HepG2 (cell line): ENCODE measurements around the gene ZBTB7A. TPM values are rescaled to one million over a fixed set of nuclear protein-coding genes. Genes with fewer than 3 reads are reported as not detected.

Source experiments
- AGO1 ChIP-seq: fragments of 200-400 bp; formaldehyde crosslinking; IDR thresholded peaks from 2 replicates; pipeline ENCODE4 v1.6.1; 2017; ENCODE audit warnings: mild to moderate bottlenecking, low read depth, low read length, moderate library complexity; ENCODE audit not compliant: poor library complexity, severe bottlenecking
- BRD4 ChIP-seq: sonication (generic); formaldehyde crosslinking; IDR thresholded peaks from 2 replicates; pipeline ENCODE4 v1.4.0; 2020; ENCODE audit warnings: missing genetic modification reagents
- DMAP1 ChIP-seq: IDR thresholded peaks from 2 replicates; pipeline ENCODE4 v1.6.1; 2016
- ELF1 ChIP-seq: sonication (generic); formaldehyde crosslinking; IDR thresholded peaks from 2 replicates; pipeline ENCODE4 v1.4.0; 2020; ENCODE audit warnings: missing genetic modification reagents
- GABPB1 ChIP-seq: IDR thresholded peaks from 2 replicates; pipeline ENCODE4 v1.6.1; 2016; ENCODE audit warnings: mild to moderate bottlenecking, missing genetic modification reagents, moderate library complexity, missing compliant biosample characterization
- MAFG ChIP-seq: sonication (generic); formaldehyde crosslinking; IDR thresholded peaks from 2 replicates; pipeline ENCODE4 v1.5.1; 2020; ENCODE audit warnings: mild to moderate bottlenecking, missing genetic modification reagents
- MAZ ChIP-seq, 2 experiments: sonication (generic) in 1 of 2; formaldehyde crosslinking in 1 of 2; IDR thresholded peaks; 2 replicates each; pipeline versions ENCODE4 v1.5.0 to v1.6.1; 2012 to 2020; ENCODE audit warnings: low read depth in 2 of 2, mild to moderate bottlenecking in 2 of 2, borderline replicate concordance in 1 of 2, improper control_type of control experiment in 1 of 2, low read length in 1 of 2, missing genetic modification reagents in 1 of 2, moderate library complexity in 1 of 2
- NBN ChIP-seq: fragments of 450-650 bp; conservative IDR thresholded peaks from 2 replicates; pipeline ENCODE4 v1.6.1; 2017
- NR2F2 ChIP-seq: IDR thresholded peaks from 2 replicates; pipeline ENCODE4 v1.6.1; 2012; ENCODE audit warnings: low read depth, inconsistent platforms, borderline replicate concordance
- POLR2A ChIP-seq, 2 experiments: IDR thresholded peaks; 2 replicates each; pipeline ENCODE4 v1.6.1; 2011; ENCODE audit warnings: low read depth in 2 of 2, low read length in 2 of 2, mild to moderate bottlenecking in 1 of 2, moderate library complexity in 1 of 2; ENCODE audit not compliant: insufficient read depth in 1 of 2
- SALL1 ChIP-seq: sonication (generic); formaldehyde crosslinking; IDR thresholded peaks from 2 replicates; pipeline ENCODE4 v1.8.0; 2022; ENCODE audit warnings: mild to moderate bottlenecking, missing genetic modification reagents
- TBL1XR1 ChIP-seq: fragments of 150-350 bp; IDR thresholded peaks from 2 replicates; pipeline ENCODE4 v1.6.1; 2014; ENCODE audit warnings: borderline replicate concordance, low read length; ENCODE audit not compliant: partially characterized antibody
- ZBTB8A ChIP-seq: sonication (generic); formaldehyde crosslinking; IDR thresholded peaks from 2 replicates; pipeline ENCODE4 v1.4.0; 2020; ENCODE audit warnings: mild to moderate bottlenecking, low read depth, missing genetic modification reagents, borderline replicate concordance
- ZFP1 ChIP-seq: IDR thresholded peaks from 2 replicates; pipeline ENCODE4 v1.6.1; 2016
- ZFY ChIP-seq: sonication (generic); formaldehyde crosslinking; IDR thresholded peaks from 2 replicates; pipeline ENCODE4 v1.4.0; 2020; ENCODE audit warnings: missing genetic modification reagents
- ZNF234 ChIP-seq: sonication (generic); formaldehyde crosslinking; conservative IDR thresholded peaks from 2 replicates; pipeline ENCODE4 v1.5.1; 2020; ENCODE audit warnings: mild to moderate bottlenecking, missing genetic modification reagents
- ZNF607 ChIP-seq: sonication (generic); formaldehyde crosslinking; IDR thresholded peaks from 2 replicates; pipeline ENCODE4 v1.5.1; 2020; ENCODE audit warnings: missing genetic modification reagents, mild to moderate bottlenecking, borderline replicate concordance
- polyA plus RNA-seq, 8 experiments: library from polyadenylated mRNA; depleted of rRNA in 3 of 8; stranded (reverse) in 7 of 8; unstranded in 1 of 8; fragments of >200 nt; fragmentation: Illumina TruSeq in 4 of 8; extraction: Trizol in 4 of 8; gene quantifications; 2 replicates each; pipeline versions ENCODE4 v1.2.1 to v1.2.3, GENCODE V29; 2011 to 2016; ENCODE audit warnings: low read depth in 4 of 8, missing spikeins in 1 of 8, mixed read lengths in 1 of 8; ENCODE audit not compliant: insufficient read depth in 1 of 8
- total RNA-seq, 5 experiments: library from RNA; depleted of rRNA; stranded (reverse); fragments of >200 nt; fragmentation: Illumina TruSeq; extraction: Trizol; gene quantifications; 2 replicates each; pipeline ENCODE4 v1.2.3, GENCODE V29; 2016; ENCODE audit warnings: low read depth in 1 of 5
- TF ChIP-seq, protein P1 (sequence below): sonication (generic); formaldehyde crosslinking; IDR thresholded peaks from 2 replicates; pipeline ENCODE4 v1.4.0; 2020; ENCODE audit warnings: missing genetic modification reagents, borderline replicate concordance
- TF ChIP-seq, protein P2 (sequence below): sonication (generic); formaldehyde crosslinking; IDR thresholded peaks from 2 replicates; pipeline ENCODE4 v1.5.0; 2020; ENCODE audit warnings: mild to moderate bottlenecking, missing genetic modification reagents
- TF ChIP-seq, protein P3 (sequence below): sonication (generic); formaldehyde crosslinking; IDR thresholded peaks from 2 replicates; pipeline ENCODE4 v1.4.0; 2020; ENCODE audit warnings: missing genetic modification reagents; ENCODE audit errors: not compliant biosample characterization
- TF ChIP-seq, protein P4 (sequence below): sonication (generic); formaldehyde crosslinking; IDR thresholded peaks from 2 replicates; pipeline ENCODE4 v1.9.0; 2021; ENCODE audit warnings: missing genetic modification reagents, mild to moderate bottlenecking, borderline replicate concordance

ZBTB7A gene
- total and polyA plus RNA-seq, 2 of the 13 experiments (the other 11 are each of a cell fraction or from before 2014, with no cell fraction given) = 3.6 to 4.0 TPM

DNA sequence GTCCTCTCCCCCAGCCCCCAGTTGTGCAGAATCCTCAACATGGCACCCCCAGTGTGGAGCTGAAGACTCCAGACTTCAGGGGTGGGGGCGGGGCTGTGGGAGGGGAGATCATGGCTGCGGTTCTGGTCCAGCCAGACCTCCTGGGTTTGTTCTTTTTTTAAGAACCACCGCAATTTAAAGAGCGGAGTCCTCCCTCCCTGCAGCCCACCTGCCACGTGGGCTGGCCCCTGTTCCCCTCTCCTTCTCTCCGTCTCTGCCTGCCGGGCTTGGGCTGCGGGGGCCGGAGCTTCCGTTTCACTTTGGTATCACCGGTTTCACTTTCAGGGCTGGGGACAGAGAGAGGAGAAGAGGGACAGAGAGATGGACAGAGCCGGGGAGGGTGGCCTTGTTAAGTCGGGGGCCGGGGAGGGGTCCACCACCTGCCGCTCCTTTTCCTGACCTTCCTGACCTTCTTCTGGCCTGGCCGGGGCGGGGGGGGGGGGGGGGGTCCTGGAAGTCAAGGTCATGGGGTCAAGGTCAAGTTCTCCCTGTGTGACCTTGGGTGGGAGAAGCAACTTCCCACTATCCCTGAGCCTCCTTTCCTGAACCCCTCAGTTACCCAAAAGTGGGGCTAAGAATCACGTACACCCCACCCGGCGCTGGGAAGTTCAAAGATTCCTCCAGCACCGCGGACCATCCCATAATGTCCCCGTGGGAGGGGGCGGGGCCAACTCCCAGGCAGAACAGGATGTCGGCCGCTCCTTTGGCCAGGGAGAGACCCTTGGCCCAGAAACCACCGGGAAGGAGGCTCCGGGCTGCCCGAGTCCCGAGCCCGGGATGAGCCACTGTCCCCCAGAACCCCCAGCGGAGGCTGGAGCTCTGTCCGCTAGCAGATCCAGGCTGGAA lies 11.3 kb upstream of the ZBTB7A start (continued):
- TF ChIP-seq, protein P1, sequence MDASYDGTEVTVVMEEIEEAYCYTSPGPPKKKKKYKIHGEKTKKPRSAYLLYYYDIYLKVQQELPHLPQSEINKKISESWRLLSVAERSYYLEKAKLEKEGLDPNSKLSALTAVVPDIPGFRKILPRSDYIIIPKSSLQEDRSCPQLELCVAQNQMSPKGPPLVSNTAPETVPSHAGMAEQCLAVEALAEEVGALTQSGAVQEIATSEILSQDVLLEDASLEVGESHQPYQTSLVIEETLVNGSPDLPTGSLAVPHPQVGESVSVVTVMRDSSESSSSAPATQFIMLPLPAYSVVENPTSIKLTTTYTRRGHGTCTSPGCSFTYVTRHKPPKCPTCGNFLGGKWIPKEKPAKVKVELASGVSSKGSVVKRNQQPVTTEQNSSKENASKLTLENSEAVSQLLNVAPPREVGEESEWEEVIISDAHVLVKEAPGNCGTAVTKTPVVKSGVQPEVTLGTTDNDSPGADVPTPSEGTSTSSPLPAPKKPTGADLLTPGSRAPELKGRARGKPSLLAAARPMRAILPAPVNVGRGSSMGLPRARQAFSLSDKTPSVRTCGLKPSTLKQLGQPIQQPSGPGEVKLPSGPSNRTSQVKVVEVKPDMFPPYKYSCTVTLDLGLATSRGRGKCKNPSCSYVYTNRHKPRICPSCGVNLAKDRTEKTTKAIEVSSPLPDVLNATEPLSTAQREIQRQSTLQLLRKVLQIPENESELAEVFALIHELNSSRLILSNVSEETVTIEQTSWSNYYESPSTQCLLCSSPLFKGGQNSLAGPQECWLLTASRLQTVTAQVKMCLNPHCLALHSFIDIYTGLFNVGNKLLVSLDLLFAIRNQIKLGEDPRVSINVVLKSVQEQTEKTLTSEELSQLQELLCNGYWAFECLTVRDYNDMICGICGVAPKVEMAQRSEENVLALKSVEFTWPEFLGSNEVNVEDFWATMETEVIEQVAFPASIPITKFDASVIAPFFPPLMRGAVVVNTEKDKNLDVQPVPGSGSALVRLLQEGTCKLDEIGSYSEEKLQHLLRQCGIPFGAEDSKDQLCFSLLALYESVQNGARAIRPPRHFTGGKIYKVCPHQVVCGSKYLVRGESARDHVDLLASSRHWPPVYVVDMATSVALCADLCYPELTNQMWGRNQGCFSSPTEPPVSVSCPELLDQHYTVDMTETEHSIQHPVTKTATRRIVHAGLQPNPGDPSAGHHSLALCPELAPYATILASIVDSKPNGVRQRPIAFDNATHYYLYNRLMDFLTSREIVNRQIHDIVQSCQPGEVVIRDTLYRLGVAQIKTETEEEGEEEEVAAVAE = no peak
- TF ChIP-seq ZBTB8A (no peak), ZFP1 (CRISPR knock-in tag) (no peak), ZNF607 (CRISPR knock-in tag) (no peak), GABPB1 (CRISPR knock-in tag) (peak; percentile 42; the same call in 1 of the 2 replicates), POLR2A (IDR thresholded peaks at IDR 0.05; ENCODE audit: insufficient read depth in 1 of 2, low read depth in 2 of 2, low read length in 2 of 2) (peak in 1 of 2 experiments; percentile 45; a peak in 1 of 4 replicates), ZFY (CRISPR knock-in tag) (0 out of 2 replicates have a peak, but pooled peaks have one; percentile 11), ZNF234 (CRISPR knock-in tag) (no peak), BRD4 (no peak), DMAP1 (CRISPR knock-in tag) (peak; percentile 47; the same call in 1 of the 2 replicates), NBN (no peak), TBL1XR1 (no peak), MAZ (IDR thresholded peaks at IDR 0.05; ENCODE audit: borderline replicate concordance, low read depth, low read length) (no peak), MAZ (CRISPR knock-in tag; IDR thresholded peaks at IDR 0.05; ENCODE audit: low read depth) (peak; percentile 59; the same call in 1 of the 2 replicates), SALL1 (CRISPR knock-in tag) (peak; percentile 20), NR2F2 (0 out of 2 replicates have a peak, but pooled peaks have one; percentile 55), ELF1 (CRISPR knock-in tag) (0 out of 2 replicates have a peak, but pooled peaks have one; percentile 8), AGO1 (peak; percentile 7), MAFG (CRISPR knock-in tag) (no peak)
- TF ChIP-seq, protein P2, sequence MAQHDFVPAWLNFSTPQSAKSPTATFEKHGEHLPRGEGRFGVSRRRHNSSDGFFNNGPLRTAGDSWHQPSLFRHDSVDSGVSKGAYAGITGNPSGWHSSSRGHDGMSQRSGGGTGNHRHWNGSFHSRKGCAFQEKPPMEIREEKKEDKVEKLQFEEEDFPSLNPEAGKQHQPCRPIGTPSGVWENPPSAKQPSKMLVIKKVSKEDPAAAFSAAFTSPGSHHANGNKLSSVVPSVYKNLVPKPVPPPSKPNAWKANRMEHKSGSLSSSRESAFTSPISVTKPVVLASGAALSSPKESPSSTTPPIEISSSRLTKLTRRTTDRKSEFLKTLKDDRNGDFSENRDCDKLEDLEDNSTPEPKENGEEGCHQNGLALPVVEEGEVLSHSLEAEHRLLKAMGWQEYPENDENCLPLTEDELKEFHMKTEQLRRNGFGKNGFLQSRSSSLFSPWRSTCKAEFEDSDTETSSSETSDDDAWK (CRISPR knock-in tag) = no peak
- TF ChIP-seq, protein P3, sequence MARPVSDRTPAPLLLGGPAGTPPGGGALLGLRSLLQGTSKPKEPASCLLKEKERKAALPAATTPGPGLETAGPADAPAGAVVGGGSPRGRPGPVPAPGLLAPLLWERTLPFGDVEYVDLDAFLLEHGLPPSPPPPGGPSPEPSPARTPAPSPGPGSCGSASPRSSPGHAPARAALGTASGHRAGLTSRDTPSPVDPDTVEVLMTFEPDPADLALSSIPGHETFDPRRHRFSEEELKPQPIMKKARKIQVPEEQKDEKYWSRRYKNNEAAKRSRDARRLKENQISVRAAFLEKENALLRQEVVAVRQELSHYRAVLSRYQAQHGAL (CRISPR knock-in tag) = no peak
- TF ChIP-seq, protein P4, sequence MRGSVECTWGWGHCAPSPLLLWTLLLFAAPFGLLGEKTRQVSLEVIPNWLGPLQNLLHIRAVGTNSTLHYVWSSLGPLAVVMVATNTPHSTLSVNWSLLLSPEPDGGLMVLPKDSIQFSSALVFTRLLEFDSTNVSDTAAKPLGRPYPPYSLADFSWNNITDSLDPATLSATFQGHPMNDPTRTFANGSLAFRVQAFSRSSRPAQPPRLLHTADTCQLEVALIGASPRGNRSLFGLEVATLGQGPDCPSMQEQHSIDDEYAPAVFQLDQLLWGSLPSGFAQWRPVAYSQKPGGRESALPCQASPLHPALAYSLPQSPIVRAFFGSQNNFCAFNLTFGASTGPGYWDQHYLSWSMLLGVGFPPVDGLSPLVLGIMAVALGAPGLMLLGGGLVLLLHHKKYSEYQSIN (CRISPR knock-in tag) = no peak
